ENCODE measurements around the gene SLC7A14. TPM values are rescaled to one million over a fixed set of nuclear protein-coding genes. Genes with fewer than 3 reads are reported as not detected.

The SLC7A14 gene
- polyA plus RNA-seq, 3 donors: not detected

GRCh38 chr3:170502297-170502696, 83.6 kb downstream of the SLC7A14 start:
- Histone ChIP-seq H2AFZ (ENCODE audit: insufficient read depth, low read depth, low read length, poor library complexity, severe bottlenecking) (no peak overlapping the region), H3K27me3 (ENCODE audit: control insufficient read depth in 2 of 2, insufficient read depth in 2 of 2, low read length in 2 of 2) (peaks cover 0 to 2% of the 10 kb centered on the region in 2 donors), H3K36me3 (replicated peaks in 1 of 2; ENCODE audit: control insufficient read depth in 1 of 2, insufficient read depth in 2 of 2, low read length in 2 of 2) (no peaks in the 10 kb centered on the region), H3K9me3 (replicated peaks in 1 of 2; ENCODE audit: control insufficient read depth in 1 of 2, insufficient read depth in 1 of 2, low read length in 2 of 2) (no peaks in the 10 kb centered on the region), H3K4me1 (ENCODE audit: control insufficient read depth in 1 of 2, insufficient read depth in 2 of 2, low read length in 2 of 2) (no peaks in the 10 kb centered on the region), H3K27ac (ENCODE audit: low read depth in 1 of 2, low read length in 2 of 2) (no peak overlapping the region), H3K4me2 (replicated peaks; ENCODE audit: extremely low read depth, low read length, poor library complexity, severe bottlenecking) (no peak overlapping the region), H3K9ac (ENCODE audit: insufficient read depth, low read length, poor library complexity, severe bottlenecking) (no peak overlapping the region), H3K79me2 (ENCODE audit: insufficient read depth, low read length) (no peaks in the 10 kb centered on the region), H3K4me3 (replicated peaks in 1 of 3; ENCODE audit: low read depth in 2 of 3, low read length in 3 of 3) (no peak overlapping the region), H4K20me1 (ENCODE audit: insufficient read depth, low read length) (no peaks in the 10 kb centered on the region)
- no peaks in the 10 kb centered on the region for H3K4me1 Mint-ChIP-seq
- no peak for DNase-seq
- no peak overlapping the region for H3K4me3 Mint-ChIP-seq
- TF ChIP-seq CTCF (IDR thresholded peaks at IDR 0.05): no peak
- no CpG with 5 or more reads among the region's 1 CpG for WGBS (ENCODE audit: insufficient coverage)
- H3K36me3 Mint-ChIP-seq: no peaks in the 10 kb centered on the region
- intact Hi-C loops (cut with micrococcal nuclease): no loop called here
- H3K27me3 Mint-ChIP-seq (ENCODE audit: low read depth in 3 of 3): peaks cover 5 to 6% (median 5%) of the 10 kb centered on the region in 3 donors
- no peak overlapping the region for H3K27ac Mint-ChIP-seq
- H3K9me3 Mint-ChIP-seq: peaks cover 0 to 2% (median 0%) of the 10 kb centered on the region in 7 donors

- no peaks in the 10 kb centered on the region for H3K36me3 Mint-ChIP-seq
- WGBS (ENCODE audit: insufficient coverage): 86% methylated on average over 2 of the region's 7 CpGs
- H3K27ac Mint-ChIP-seq: no peak overlapping the region
- H3K4me1 Mint-ChIP-seq: no peaks in the 10 kb centered on the region
- Histone ChIP-seq H3K36me3 (replicated peaks in 1 of 2; ENCODE audit: control insufficient read depth in 1 of 2, insufficient read depth in 2 of 2, low read length in 2 of 2) (no peaks in the 10 kb centered on the region), H3K4me1 (ENCODE audit: control insufficient read depth in 1 of 2, insufficient read depth in 2 of 2, low read length in 2 of 2) (no peaks in the 10 kb centered on the region), H3K9me3 (replicated peaks in 1 of 2; ENCODE audit: control insufficient read depth in 1 of 2, insufficient read depth in 1 of 2, low read length in 2 of 2) (no peaks in the 10 kb centered on the region), H3K4me3 (replicated peaks in 1 of 3; ENCODE audit: low read depth in 2 of 3, low read length in 3 of 3) (no peak overlapping the region), H4K20me1 (ENCODE audit: insufficient read depth, low read length) (no peaks in the 10 kb centered on the region), H3K4me2 (replicated peaks; ENCODE audit: extremely low read depth, low read length, poor library complexity, severe bottlenecking) (no peak overlapping the region), H3K27ac (ENCODE audit: low read depth in 1 of 2, low read length in 2 of 2) (no peak overlapping the region), H2AFZ (ENCODE audit: insufficient read depth, low read depth, low read length, poor library complexity, severe bottlenecking) (no peak overlapping the region), H3K9ac (ENCODE audit: insufficient read depth, low read length, poor library complexity, severe bottlenecking) (no peak overlapping the region), H3K27me3 (ENCODE audit: control insufficient read depth in 2 of 2, insufficient read depth in 2 of 2, low read length in 2 of 2) (peaks cover 0 to 2% of the 10 kb centered on the region in 2 donors), H3K79me2 (ENCODE audit: insufficient read depth, low read length) (no peaks in the 10 kb centered on the region)
- H3K4me3 Mint-ChIP-seq: no peak overlapping the region
- TF ChIP-seq CTCF (IDR thresholded peaks at IDR 0.05): no peak
- intact Hi-C loops (cut with micrococcal nuclease): no loop called here
- DNase-seq: no peak
- peaks cover 4 to 7% (median 5%) of the 10 kb centered on the region in 3 donors for H3K27me3 Mint-ChIP-seq (ENCODE audit: low read depth in 3 of 3)
- H3K9me3 Mint-ChIP-seq: peaks cover 0 to 2% (median 0%) of the 10 kb centered on the region in 7 donors
Measured at GRCh38 chr3:170500995-170501394, 84.9 kb downstream of the SLC7A14 start.
